ENCODE results near the gene SMOC2. TPM values are rescaled to one million over a fixed set of nuclear protein-coding genes. Genes with fewer than 3 reads are reported as not detected.

SMOC2 gene
- total RNA-seq, 4 donors from 2014 or later = 30.5 to 52.4 (median 37.9) TPM

- no peak for TF ChIP-seq CTCF (IDR thresholded peaks at IDR 0.05; ENCODE audit: low read depth)
Observed at GRCh38 chr6:168583126-168583525, 142.1 kb downstream of the SMOC2 start.

- TF ChIP-seq CTCF (IDR thresholded peaks at IDR 0.05; ENCODE audit: low read depth) = no peak
Observed at GRCh38 chr6:168583821-168584220, 142.8 kb downstream of the SMOC2 start.

GRCh38 chr6:168584249-168584648 lies 143.3 kb downstream of the SMOC2 start:
- no peak for TF ChIP-seq CTCF (IDR thresholded peaks at IDR 0.05; ENCODE audit: low read depth)

- TF ChIP-seq CTCF (IDR thresholded peaks at IDR 0.05; ENCODE audit: low read depth) = no peak
Observed at GRCh38 chr6:168584671-168585070, 143.7 kb downstream of the SMOC2 start.

GRCh38 chr6:168585441-168585840 lies 144.5 kb downstream of the SMOC2 start:
- no peak for TF ChIP-seq CTCF (IDR thresholded peaks at IDR 0.05; ENCODE audit: low read depth)

GRCh38 chr6:168589275-168589674 lies 148.3 kb downstream of the SMOC2 start:
- no peak for TF ChIP-seq CTCF (IDR thresholded peaks at IDR 0.05; ENCODE audit: low read depth)

GRCh38 chr6:168590406-168590805 lies 149.4 kb downstream of the SMOC2 start:
- TF ChIP-seq CTCF (IDR thresholded peaks at IDR 0.05; ENCODE audit: low read depth) = no peak
